GM12878 (cell line): ENCODE data around the gene ANKMY2.

Experiments
- HDGF ChIP-seq: fragments of 450-650 bp; IDR thresholded peaks from 2 replicates; pipeline ENCODE4 v1.6.1; 2016; ENCODE audit warnings: antibody characterized with exemption
- YY1 ChIP-seq: IDR thresholded peaks from 2 replicates; pipeline ENCODE4 v1.6.1; 2011; ENCODE audit warnings: low read depth, mild to moderate bottlenecking, low read length
- TF ChIP-seq, protein P1 (sequence below), 3 experiments: IDR thresholded peaks in 2 of 3; conservative IDR thresholded peaks in 1 of 3; 2 replicates each; pipeline ENCODE4 v1.5.1; 2011; ENCODE audit warnings: low read depth in 3 of 3, low read length in 3 of 3, mild to moderate bottlenecking in 3 of 3, control low read depth in 2 of 3, moderate library complexity in 2 of 3, inconsistent platforms in 1 of 3, mixed read lengths in 1 of 3; ENCODE audit not compliant: control insufficient read depth in 2 of 3, insufficient read depth in 1 of 3; ENCODE audit errors: extremely low read depth in 1 of 3
- TF ChIP-seq, protein P2 (sequence below): fragments of 450-650 bp; IDR thresholded peaks from 2 replicates; pipeline ENCODE4 v1.6.1; 2017; ENCODE audit warnings: mild to moderate bottlenecking

DNA sequence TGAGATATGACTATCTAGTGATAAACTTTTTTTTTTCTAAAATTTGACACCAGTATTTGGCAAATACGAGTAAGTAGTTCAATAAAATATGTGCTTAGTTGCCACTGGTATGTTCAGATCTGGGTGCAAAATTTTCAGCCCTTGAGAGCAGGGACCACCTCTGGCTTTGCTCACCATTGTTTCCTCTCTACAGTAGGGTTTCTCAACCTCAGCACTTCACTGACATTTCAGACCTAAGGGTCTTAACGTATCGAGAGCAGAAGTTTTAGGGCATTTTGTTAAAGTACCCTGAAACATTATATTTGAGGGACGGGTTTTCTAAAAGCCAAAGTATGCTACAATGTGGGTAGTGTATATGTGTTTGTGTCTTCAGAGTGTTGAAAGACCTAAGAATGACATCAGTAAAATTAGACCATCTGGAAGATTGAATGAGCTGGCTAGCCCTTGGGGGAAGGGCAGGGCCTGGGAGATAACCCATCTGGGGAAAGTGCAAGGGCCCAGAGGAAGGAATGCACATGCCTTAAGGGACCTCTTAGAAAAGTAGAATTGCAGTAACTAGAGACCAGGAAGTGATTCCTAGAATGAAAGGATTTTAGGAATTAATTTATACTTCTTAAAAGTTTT lies 12.2 kb upstream of the ANKMY2 start:
- TF ChIP-seq HDGF (no peak), YY1 (no peak)
- TF ChIP-seq, protein P1, sequence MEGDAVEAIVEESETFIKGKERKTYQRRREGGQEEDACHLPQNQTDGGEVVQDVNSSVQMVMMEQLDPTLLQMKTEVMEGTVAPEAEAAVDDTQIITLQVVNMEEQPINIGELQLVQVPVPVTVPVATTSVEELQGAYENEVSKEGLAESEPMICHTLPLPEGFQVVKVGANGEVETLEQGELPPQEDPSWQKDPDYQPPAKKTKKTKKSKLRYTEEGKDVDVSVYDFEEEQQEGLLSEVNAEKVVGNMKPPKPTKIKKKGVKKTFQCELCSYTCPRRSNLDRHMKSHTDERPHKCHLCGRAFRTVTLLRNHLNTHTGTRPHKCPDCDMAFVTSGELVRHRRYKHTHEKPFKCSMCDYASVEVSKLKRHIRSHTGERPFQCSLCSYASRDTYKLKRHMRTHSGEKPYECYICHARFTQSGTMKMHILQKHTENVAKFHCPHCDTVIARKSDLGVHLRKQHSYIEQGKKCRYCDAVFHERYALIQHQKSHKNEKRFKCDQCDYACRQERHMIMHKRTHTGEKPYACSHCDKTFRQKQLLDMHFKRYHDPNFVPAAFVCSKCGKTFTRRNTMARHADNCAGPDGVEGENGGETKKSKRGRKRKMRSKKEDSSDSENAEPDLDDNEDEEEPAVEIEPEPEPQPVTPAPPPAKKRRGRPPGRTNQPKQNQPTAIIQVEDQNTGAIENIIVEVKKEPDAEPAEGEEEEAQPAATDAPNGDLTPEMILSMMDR (IDR thresholded peaks at IDR 0.05 in 2 of 3, conservative IDR thresholded peaks at IDR 0.05 in 1 of 3; ENCODE audit: control insufficient read depth in 2 of 3, extremely low read depth in 1 of 3, insufficient read depth in 1 of 3, low read depth in 3 of 3, low read length in 3 of 3) = no peak
- TF ChIP-seq, protein P2, sequence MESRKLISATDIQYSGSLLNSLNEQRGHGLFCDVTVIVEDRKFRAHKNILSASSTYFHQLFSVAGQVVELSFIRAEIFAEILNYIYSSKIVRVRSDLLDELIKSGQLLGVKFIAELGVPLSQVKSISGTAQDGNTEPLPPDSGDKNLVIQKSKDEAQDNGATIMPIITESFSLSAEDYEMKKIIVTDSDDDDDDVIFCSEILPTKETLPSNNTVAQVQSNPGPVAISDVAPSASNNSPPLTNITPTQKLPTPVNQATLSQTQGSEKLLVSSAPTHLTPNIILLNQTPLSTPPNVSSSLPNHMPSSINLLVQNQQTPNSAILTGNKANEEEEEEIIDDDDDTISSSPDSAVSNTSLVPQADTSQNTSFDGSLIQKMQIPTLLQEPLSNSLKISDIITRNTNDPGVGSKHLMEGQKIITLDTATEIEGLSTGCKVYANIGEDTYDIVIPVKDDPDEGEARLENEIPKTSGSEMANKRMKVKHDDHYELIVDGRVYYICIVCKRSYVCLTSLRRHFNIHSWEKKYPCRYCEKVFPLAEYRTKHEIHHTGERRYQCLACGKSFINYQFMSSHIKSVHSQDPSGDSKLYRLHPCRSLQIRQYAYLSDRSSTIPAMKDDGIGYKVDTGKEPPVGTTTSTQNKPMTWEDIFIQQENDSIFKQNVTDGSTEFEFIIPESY = no peak
